Measurements from ENCODE around the gene PLEKHG7.
A peak's percentile ranks its signal among the peaks of the same experiment; 100 is the strongest.
"Not testable (repeated sequence)": the region's sequence is repeated elsewhere in the genome, so short reads cannot be mapped to it uniquely, and the experiment has no call there.

PLEKHG7 gene, protein sequence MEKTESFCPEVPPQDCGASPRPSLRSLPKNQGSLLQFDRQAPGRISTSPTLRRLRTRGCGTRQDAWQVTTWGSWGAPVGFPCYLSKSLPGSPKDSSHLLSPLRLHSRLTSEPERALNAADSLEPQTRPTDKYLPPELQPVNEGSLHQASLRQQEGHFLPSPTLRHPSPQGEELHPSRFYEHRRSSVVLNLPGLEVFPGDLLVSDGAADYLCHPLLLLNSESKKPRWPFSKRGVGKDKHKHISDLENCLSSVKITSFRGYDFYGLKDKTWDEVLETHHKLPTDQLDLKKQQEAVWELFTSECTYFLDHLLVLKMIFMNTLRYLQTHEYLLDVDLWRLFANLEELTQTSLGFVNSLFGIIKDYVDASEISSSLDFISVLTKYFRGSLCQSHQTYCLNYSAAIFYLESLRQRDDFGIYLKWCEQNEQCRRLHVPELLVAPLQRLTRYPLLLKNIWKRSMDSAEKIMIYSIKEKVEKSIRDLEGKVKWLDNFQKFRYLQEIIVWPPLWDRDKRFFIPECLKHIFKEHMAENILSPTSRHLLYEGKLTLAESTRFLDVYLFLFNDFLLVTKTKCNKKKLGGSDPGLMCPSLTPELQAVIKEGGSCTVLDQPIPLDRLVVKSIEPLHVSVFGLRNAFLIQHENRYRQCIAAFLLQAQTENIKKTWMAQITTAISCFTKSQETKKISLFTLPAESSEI

DNA sequence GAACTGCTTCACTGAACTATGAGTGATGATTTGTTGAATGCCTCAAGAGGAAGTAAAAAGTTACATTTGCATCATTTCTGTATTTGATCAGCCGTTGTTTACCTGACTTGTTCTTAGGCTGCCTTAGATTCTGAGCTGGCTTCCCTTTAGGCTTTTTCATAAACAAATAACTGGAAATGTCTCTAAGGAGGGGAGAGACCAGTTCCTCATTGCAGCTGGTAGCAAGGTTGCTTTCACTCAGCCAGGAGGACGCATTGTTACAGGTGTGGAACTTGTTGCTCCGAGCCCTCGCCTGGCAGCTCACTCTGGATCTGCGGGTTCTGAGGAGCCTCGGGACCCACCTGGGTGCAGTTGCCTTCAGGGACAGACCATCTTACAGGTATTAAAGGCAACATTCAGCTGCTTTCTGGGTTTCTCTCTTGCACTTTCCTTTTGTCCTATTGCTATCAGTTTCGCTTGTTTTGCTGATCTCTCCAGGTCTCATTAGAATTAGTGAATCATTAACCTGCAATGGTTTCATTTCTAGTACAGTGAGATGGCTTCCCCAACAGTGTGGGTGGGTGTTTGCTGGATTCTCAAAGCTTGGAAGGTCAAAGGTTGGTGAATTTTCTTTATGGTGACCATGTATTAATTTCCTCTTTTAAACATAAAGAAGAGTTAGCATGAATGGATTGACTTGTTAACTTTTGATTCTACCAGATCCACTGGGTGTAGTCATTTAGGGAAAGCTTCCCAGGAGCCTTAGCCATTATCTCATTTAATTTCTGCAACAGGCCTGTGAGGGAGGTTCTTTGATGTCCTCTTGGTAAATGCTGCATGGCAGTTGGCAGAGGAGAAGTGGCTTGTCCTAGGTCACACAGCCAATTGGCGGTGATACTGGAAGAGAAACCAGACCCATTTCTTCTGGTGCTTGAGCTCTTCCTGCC lies at the start of gene PLEKHG7:
Gene PLEKHG7 (plus strand): TSS at position 236 of the 926 bp plus-strand sequence. CDS start 3,643 bp downstream, outside the sequence.
- DNase-seq: no peak

DNA sequence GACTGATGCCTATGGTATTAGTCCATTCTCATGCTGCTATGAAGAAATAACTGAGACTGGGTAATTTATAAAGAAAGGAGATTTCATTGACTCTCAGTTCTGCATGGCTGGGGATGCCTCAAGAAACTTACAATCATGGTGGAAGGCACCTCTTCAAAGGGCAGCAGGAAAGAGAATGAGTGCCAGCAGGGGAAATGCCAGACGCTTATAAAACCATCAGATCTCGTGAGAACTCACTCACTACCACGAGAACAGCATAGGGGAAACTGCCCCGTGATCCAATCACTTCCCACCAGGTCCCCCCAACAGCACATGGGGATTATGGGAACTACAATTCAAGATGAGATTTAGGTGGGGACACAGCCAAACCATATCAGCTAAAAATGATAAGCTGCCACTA lies 48.5 kb upstream of the PLEKHG7 start:
- DNase-seq: not testable (repeated sequence)

DNA sequence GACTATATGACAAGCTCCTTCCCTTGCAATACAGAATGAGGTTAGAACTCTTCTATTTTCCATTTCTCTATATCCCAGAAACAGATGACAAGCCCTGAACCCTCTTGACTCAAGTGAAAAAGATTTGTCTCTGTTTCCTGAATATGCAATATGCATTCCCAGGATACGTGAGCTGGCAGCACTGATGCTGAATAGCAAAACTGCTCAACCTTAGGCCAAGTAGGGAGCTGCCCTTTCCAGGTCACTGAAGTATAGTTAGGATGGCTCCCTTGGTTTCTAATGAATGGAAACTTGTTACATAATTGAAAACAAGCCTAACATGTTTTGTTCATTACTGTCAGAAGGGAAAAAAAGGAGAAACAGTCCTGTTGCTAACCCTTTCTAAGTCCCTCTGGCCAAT lies 47.9 kb upstream of the PLEKHG7 start:
- DNase-seq: no peak

DNA sequence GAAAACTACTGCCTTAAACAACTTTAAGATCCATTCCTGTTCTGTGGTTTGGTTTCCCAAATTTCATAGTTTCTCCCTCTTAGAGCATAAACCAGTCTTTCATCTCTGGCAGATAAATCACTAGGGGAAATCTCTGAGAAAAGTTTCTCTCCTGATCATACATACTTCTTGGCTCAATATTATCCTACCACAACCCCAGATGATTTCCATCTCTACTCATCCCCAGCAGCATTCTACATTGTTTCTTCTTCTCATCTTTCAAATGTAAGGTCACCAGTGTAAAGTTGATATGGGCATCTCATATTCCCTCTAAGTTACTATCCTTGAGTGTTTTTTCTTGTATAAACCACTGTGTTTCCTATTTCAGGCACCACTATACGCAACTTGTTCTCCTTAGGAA lies 45.9 kb upstream of the PLEKHG7 start:
- DNase-seq: no peak

DNA sequence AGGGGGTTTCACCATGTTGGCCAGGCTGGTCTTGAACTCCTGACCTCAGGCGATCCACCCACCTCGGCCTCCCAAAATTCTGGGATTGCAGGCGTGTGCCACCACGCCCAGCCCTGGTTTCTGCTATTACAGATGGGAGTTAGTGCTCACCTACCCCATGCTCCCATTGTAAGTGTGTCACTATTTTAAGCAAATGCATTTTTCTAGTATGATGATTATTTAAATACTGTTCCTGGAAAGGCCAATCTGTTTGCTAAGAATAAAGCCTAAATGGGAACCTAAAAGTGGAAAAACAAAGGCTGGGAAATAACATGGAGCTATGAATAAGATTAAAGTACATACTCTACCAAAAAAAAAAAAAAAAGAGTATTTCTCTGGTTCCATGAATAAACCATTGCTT lies 45.0 kb upstream of the PLEKHG7 start:
- no peak for DNase-seq

DNA sequence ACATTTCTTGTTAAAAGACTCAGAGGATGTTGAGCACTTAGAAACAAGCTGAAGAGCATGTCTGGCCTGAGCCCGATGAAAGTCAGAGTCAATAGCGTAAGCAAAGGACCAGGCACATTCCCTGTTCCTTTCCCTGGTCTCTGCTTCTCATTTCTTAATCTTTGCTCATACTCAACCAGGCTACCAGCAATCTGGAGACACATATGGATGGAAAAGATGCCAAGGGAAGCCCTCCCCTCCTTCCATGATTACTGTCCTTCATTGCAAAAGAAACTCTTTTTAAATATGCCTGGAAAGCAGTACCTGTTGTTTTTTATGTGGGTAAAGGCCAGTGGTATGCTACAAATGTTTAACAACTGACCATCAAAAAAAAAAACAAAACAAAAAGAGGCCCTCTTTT lies 44.2 kb upstream of the PLEKHG7 start:
- DNase-seq: no peak

DNA sequence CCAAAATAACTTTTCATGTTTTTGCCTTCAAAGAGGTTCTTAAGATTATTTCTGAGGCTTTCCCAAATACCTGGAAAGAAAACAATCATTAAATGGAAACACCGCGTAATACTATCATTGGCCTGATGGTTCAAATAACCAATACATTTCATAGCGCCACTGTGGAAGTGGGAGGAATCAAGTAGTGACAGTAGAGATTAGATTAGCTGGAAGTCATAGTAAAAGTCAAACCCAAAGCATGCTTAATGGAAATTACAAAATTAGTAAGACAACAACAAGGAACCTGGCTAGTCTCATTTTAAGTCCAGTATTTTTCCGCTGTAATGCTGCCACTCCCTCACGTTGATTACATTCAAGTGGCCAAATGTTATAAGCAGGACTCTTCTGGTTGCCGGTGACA lies 41.5 kb upstream of the PLEKHG7 start:
- DNase-seq: no peak

DNA sequence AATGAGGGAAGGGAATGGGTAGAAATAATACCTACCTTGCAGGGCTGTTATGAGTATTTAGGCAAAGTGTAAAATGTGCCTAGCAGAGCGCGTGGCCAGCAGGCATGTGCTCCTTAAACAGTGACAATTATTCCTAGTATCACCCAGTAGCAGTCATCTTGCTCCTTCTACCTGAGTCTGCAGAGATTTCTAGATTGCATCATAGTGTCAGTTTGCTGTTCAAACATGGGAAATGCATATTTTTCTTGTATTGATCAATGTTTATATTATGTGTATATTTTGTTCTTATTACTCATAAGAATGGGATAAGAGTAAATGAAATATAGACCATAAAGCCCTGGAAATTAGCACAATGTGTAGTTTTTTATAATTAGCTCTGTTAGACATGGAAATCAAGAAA lies 37.3 kb upstream of the PLEKHG7 start:
- DNase-seq: no peak

DNA sequence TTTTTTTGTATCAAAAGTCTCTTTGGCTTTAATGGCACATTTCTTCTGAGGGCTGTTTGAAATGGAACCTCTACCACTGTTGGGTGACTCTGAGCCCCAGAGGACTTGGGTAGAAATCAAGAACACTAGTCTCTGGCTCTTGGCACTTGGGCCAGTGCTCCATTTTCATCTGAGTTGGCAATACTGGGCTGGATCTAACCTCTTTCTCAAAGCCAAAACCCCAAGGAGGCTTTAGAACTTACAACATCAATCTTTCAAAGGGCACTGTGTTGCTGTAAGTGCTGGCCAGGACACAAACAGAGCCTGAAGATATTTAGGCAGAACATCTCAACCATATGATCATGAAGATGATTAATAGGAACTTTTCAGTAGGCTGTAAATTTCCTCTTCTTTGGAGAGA lies 34.0 kb upstream of the PLEKHG7 start:
- DNase-seq: no peak

DNA sequence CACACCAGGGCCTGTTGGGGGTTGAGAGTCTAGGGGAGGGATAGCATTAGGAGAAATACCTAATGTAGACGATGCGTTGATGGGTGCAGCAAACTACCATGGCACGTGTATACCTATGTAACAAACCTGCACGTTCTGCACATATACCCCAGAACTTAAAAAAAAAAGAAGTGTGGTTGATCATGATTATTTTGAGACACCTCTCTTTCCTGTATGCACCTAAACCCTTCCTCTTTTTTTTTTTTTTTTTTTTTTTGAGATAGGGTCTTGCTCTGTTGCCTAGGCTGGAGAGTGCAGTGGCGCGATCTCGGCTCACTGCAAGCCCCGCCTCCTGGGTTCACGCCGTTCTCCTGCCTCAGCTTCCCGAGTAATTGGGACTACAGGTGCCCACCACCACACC lies 31.3 kb upstream of the PLEKHG7 start:
- not testable (repeated sequence) for DNase-seq

DNA sequence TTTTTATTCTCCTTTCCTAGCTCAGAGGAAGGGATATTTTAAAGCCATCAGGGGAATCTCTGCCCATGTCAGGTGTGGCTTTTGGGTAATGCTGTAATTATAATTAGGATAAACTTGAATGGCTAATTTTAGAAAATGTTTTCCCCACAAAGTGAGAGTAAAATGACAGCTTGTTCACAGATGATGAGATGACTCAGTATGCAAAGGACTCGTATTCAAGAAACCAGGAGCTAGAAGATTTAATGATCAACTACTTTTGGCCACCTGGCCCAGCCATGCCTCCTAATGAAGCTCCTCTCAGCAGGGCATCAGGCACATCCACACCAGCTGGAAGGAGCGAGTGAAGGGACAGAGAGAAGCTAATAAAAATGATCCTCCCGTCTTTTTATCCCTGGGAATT lies 29.0 kb upstream of the PLEKHG7 start:
- DNase-seq: no peak

DNA sequence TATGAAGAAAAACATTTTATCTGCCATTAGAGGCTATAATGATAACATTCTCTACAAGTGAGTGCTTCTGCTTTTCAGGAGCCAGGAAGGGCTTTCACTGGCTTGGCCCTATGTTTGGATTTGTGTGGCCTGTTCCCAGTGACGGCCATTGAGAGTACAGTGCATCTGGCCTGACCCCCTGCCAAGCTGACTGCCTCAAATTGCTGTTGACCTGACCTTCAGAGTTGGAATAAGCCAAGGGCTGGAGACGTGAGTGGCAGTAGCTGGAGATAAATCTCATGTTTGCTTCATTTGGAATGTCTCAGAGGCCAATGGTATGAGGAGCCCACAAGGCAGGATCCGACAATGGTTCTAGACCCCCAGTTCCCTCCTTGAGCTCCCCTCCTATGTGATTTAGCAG lies 28.3 kb upstream of the PLEKHG7 start:
- no peak for DNase-seq

DNA sequence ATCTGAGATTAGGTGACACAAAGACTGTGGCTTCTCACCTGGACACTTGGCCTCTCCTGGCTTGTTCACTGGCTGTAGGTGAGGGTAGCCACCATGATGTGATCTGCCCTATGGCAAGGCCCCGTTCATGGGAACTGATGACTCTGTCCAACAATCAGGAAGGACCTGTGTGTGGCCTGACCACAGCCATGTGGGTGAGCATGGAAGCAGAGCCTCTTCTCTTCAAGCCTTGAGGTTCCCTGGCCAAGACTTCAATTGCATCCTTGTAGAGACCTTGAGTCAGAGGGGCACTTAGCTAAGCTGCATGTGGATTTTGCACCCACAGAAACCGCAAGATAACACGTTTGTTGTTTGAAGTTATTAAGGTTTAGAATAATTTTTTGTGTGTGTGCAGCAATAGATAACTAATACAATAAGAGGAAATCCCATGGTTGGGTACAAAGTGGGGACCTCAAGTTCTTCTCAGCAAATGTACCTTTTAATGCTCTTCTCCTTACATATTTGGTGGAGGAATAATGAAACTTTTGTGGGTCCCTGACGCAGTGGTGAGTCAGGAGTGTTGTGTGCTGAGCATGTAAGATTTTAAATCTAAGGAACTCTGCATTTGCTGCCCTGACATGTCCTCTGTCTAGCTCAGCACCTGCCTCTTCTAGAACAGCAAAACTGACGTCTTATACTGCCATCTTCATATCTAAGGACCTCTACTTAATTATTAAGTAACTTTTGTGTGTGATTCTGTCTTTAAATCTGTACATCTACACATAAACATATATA lies 27.5 kb upstream of the PLEKHG7 start:
- DNase-seq: no peak

DNA sequence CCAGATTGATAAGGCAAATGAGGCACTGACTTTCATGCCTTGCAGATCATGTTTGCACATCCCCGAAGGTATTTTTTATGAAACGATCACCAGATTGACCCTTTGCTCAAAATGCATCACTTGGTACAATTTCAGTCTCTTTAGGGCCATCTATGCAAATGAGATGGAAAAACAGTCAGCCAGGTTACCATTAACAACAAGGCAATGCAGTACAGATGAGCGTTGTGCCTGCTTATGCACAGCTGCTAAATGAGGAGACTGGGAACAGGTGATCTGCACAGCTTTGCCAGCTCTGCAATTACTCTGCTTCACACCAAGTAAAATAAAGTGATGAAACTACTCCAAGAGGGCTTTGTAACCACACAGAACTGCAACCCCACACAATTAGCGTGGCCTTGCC lies 26.1 kb upstream of the PLEKHG7 start:
- DNase-seq: no peak

DNA sequence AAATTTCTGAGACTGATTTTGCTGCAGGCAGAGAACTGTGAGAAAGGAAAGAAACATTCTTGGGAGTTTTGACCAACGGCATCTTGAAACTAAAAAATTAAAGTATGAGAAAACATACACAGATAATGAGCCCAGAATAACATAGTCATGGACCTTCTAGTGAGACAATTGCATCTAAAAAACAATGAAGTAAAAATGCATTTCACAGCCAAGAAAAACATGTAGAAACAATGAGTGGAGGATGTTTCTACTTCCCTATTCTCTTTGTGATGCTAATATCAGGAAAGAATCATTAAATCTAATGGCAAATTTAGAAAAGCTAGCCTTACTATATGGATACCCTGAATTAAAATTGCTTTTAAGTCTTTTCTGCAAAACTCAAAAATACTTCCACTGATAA lies 12.2 kb upstream of the PLEKHG7 start:
- DNase-seq: no peak

DNA sequence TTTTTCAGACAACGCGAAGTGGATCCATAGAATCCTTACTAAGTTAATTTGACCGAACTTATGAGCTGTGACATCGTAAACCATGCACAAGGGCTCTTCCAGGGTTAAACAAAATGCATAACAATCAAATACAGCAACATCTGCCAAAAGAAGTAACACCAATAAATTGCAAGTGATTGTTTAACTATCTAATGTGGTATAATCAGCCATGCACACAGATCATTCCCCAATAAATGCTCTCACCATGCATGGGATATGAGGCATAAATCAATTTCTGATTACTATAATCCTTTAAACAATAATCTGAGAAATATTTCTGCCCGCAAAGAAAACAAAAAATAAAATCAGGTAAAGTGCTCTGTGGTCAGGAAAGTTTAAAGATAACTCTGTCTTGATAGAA lies 7.7 kb upstream of the PLEKHG7 start:
- no peak for DNase-seq

DNA sequence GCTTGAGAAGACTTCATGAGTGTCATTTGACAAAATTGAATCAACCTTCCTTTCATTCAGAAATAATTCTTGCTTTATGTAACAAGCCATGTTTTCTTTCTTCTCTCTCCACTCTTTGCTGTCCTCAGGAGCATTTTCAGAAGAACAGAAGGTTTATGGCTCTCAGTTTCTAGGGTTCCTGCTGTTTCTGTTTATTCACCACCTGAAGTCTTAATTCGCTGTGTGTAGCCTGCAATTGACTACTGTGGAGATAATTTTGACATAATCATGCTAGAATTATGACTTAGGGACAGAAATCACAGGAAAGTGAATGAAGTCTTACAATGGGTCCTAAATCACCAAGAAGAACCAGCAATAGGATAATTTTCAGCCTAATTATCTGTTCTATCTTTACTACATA lies 7.2 kb upstream of the PLEKHG7 start:
- DNase-seq: no peak

DNA sequence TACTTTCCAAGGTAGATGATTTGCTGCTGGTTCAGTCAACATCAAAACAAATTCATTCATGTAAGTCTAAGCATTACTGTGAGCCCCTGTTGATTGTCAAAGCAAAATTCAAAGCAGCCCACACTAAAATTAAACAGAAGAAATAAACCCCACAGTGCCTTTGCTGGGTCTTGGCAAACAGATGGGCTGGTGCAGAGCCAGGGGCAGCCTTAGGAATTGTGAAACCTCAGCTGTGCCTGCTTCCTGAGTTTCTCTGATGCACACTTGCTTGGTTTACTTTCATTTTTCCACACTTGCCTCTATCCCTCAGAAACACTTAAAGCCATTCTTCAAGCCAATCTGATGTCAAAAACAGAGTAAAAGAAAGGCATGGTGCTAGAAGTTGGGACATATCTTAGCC lies 6.6 kb upstream of the PLEKHG7 start:
- peak; percentile 14 for DNase-seq

DNA sequence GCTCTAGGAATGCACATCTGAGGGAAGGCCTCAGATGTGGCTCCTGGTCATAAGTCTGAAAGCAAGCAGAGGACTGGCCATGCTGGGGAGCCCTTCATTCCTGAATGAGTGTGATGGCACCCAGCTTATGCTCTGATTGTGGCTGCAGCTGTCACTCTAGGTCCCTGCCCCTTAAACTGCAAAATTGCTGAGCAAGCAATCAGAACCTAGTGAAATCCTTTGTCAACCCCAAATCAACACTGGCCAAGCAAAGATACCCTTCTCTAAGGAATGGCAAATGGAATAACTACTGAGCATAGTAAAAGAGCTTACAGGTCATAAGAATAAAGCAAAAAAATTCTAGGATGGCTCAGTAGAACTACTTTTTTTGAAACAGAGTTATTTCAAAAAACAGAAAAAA lies 4.3 kb upstream of the PLEKHG7 start:
- DNase-seq: no peak

DNA sequence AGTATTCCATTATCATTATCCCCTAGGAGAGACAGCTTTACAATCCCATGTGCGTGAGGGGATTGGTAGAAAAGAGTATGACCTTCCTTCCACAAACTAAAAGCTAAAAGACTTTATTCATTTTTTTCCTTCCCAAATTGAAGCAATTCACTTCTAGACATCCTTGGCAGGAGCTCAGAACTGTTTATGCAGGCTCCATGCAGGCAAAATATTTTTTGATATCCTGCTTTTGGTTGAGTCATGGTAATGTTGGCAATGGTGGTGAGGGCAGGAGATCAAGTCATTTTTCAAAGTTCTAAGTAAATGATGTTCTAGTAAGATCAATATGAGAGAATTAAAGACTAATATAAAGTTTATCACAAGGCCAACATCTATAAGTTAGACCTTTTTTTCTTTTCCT lies 1.3 kb upstream of the PLEKHG7 start:
- no peak for DNase-seq

DNA sequence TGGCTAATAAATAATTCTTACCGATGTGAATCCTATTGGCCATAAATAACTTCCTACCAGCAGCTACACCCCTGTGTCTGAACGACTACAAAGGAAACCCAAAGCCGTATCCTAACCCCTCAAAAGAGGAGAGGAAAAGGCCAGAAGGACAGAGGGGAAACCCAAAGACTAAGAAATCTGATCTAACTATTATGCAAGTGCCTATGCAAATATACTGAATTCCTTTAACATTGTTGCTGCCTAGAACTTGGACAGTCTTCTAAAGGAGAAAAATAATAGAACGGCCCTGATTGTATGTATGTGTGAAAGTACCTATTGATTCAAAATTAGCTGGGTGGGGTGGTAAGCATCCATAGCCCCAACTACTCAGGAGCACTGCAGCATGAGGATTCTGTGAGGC lies 997 bp downstream of the PLEKHG7 start:
- DNase-seq: no peak

DNA sequence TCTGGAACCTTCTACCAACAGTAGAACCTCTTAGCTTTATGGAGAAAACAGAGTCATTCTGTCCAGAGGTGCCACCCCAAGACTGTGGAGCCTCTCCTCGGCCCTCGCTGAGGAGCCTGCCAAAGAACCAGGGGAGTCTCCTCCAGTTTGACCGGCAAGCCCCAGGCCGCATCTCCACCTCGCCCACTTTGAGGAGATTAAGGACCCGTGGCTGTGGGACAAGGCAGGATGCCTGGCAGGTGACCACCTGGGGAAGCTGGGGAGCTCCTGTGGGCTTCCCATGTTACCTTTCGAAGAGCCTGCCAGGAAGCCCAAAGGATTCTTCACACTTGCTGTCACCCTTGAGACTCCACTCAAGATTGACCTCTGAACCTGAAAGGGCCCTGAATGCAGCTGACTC lies 3.8 kb downstream of the PLEKHG7 start:
- no peak for DNase-seq

DNA sequence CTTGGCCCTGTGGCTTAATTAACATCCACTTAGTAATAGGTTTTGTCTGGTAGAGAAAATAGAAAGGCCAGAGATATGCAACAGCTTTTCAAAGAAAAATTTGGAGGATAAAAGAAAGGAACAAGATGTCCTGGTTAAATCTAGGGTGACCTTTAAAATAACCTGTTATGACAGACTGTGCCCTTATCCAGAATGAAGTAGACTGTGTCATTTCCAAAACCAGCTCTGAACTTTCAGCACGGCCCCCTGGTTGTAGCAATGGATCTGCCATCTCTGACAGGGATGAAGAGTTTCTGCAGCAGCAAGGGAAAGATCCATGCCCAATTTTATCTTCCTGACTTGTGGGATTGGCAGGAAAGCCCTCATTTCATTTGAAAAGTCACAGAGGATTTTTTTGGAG lies 5.1 kb downstream of the PLEKHG7 start:
- DNase-seq: no peak
